HG02623 (cell line): ENCODE results near the gene ADGRA1.

Source experiments
- ATAC-seq: cut with Tn5 transposase; IDR thresholded peaks from one replicate; pipeline ENCODE4 v1.9.1; 2021; ENCODE audit warnings: moderate library complexity; ENCODE audit not compliant: unreplicated experiment

The ADGRA1 gene

GRCh38 chr10:133160826-133161471 is 73.2 kb downstream of the ADGRA1 start:
- ATAC-seq, result no peak

GRCh38 chr10:133161486-133162109 is 73.9 kb downstream of the ADGRA1 start:
- no peak for ATAC-seq

- no peak for ATAC-seq
Observed at GRCh38 chr10:133162178-133162909, 74.6 kb downstream of the ADGRA1 start.

GRCh38 chr10:133162910-133163856 is 75.5 kb downstream of the ADGRA1 start:
- ATAC-seq, result no peak

DNA sequence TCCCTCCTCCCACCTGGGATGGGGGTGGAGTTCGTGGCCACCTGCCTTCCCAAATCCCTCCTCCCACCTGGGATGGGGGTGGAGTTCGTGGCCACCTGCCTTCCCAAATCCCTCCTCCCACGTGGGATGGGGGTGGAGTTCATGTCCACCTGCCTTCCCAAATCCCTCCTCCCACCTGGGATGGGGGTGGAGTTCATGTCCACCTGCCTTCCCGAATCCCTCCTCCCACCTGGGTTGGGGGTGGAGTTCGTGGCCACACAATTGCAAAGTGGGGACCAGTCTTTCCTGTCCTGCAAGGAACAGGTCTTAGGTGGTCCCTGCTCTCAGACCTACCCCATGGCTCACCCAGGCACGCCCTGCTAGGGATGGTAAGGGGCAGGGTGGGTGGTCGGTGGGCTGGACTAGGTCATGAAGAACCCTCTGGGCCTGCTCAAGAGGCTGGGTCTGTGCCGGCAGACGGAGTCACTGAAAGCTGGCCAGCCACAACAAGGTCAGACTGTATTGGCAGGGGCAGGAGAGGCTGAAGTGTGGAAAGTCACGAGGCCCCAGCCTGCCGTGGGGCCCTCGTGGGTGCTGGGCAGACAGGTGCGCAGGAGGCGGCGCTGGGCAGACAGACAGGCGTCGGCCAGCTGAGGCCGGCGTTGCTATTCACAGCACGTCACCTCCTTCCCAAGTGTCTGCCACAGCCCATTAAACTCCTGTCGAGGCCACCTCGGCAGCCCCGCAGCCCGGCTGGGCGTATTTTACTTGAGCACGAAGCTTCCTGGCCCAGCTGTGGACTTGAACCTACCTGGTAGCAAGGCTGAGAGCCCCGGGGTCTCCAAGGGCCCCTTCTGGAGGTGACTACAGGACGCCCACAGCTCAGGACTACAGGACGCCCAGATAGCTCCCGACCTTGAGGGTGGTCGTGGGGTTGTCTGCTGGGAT is 76.4 kb downstream of the ADGRA1 start:
- no peak for ATAC-seq

- no peak for ATAC-seq
Observed at GRCh38 chr10:133164816-133165555, 77.3 kb downstream of the ADGRA1 start.

DNA sequence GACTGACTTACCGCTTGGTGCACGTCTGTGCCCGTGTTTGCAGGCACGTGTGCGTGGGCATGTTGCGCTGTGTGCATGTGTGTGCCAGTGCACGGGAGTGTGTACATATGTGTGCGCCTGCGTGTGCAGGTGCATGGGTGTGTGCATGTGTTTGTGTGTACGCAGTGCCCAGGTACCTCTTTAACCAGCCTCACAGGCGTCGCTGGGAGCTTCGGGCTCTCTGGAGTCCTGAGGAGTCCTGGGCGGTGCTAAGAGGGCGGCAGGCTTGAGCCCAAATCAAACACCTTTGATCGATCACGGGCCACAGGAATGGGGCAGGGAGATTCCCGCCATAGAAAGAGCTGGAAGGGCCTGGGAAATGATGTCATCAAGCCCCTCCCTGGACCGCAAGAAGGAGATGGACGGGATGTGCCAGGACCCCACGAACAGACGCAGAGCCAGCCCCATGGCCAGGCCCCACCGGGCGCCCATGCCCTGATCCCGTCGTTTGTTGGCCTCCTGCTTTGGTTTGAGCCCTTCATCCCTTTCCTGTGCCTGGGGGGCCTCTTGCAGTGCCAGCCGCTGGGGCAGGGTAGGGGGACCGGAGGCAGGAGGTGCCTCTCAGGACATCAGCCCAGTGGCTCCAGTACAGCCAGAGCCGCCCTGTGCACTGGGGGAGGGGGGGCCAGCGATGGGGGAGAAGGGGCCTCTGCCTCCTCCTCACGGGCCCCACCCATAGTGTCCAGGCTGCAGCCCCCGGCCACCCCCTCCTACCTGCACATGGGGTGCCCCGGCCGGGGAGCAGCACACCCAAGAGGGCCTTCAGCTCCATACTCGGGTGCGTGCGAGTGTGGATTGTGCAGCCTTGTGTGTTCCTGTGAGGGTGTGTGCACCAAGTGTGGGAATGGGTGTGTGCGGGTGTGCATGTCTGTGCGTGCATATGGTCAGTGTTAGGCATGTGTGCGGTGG is 78.1 kb downstream of the ADGRA1 start:
- no peak for ATAC-seq

- no peak for ATAC-seq
Observed at GRCh38 chr10:133166504-133166827, 78.7 kb downstream of the ADGRA1 start.

DNA sequence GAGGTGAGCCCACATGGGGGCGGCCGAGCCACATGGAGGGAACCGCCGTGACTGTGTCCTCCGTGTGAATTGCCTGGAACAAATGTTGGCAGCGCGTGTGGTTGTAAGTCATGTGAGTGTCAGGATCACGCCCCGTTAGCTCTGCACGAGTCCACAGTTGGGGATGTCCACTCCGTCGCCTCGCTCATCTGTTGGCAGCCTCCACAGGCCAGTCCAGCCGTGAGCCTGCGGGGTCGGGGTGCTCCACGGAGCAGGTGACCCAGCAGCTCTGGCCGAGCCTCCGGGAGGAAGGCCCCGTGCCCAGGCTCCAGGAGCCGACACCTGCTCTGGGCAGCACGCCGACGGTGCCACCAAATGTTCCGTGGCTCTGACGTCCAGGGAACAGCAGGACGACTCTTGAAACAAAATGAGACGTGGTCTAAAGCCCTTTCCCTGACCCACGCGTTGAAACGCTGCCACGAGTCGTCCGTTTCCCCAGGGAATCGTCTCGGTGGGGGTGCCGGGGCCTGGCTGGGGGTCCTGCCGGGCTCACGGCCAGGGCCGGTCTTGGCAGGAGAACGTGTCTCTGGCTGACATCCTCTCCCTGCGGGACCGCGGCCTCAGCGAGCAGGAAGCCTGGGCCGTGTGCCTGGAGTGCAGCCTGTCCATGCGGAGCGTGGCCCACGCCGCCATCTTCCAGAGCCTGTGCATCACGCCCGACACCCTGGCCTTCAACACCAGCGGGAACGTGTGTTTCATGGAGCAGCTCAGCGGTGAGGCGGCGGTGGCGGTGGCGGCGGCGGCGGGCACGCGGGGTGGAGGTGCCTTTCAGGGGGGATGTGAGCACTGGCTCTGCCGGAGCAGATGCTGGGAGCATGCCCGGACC is 79.3 kb downstream of the ADGRA1 start:
- ATAC-seq, result no peak

- ATAC-seq, result no peak
Observed at GRCh38 chr10:133167693-133168616, 80.2 kb downstream of the ADGRA1 start.

GRCh38 chr10:133168617-133169031 is 80.9 kb downstream of the ADGRA1 start:
- ATAC-seq, result no peak

- no peak for ATAC-seq
Observed at GRCh38 chr10:133169173-133169947, 81.6 kb downstream of the ADGRA1 start.

DNA sequence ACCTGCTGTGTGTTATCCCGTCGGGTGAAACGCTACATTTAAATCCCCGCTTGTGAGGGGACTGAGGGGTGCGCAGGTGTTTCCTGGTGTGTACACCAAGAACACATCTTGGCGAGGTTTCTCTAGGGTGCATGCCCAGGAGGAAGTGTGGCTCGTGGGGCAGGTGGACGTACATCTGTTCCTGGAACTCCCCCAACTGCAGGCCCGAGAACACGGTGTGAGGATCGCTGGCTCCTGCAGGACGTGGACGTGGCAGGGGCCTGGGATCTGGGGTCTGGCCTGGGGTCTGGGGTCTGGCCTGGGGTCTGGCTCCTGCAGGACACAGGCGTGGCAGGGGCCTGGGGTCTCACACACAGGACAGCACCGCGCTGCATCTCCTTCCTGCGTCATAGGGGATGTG is 82.4 kb downstream of the ADGRA1 start:
- ATAC-seq, result no peak

- ATAC-seq, result no peak
Observed at GRCh38 chr10:133173860-133174640, 86.3 kb downstream of the ADGRA1 start.
